ENCODE data around the gene SCRN1.
A peak's percentile ranks its signal among the peaks of the same experiment; 100 is the strongest.

The SCRN1 gene, protein sequence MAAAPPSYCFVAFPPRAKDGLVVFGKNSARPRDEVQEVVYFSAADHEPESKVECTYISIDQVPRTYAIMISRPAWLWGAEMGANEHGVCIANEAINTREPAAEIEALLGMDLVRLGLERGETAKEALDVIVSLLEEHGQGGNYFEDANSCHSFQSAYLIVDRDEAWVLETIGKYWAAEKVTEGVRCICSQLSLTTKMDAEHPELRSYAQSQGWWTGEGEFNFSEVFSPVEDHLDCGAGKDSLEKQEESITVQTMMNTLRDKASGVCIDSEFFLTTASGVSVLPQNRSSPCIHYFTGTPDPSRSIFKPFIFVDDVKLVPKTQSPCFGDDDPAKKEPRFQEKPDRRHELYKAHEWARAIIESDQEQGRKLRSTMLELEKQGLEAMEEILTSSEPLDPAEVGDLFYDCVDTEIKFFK

DNA sequence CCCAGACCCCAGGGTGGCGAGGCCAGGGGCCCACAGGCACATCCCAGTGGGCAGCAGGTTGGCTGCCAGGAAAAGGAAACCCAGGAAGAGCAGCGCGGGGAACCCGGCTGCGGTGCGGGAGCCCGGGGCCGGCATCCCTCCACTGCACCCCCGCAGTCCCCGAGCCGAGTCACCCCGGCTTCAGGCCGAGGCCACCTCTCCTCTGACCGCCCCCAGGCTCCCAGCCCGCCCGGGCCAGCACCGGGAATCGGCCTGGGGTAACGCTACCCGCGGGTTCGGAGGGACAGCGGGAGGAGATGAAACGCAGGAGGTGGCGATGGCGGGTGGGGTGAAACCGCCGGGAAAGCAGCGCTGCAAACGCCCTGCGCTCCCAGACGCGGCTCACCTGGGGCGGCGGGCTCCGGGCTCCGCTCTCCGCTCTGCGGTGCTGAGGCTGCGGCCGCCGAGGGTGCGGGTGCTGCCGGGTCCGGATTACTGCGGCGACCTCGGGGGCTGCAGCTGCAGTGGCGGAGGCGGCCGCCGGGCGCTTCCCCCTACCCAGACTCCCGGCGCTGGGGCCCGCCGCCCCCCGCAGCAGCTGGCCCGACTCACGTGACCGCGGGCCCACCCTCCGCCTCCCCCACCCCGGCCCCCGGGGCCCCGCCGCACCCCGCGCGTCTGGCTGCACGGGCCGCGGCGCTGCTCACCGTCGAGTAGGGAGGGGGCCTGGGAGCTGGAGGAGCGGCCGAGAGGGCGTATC lies at the start of gene SCRN1:
TSS of gene SCRN1 (minus strand) at position 545 of the 739 bp plus-strand sequence. CDS start 20,734 bp downstream, outside the sequence.
- DNase-seq (ENCODE audit: low read depth) = peak; percentile 1

DNA sequence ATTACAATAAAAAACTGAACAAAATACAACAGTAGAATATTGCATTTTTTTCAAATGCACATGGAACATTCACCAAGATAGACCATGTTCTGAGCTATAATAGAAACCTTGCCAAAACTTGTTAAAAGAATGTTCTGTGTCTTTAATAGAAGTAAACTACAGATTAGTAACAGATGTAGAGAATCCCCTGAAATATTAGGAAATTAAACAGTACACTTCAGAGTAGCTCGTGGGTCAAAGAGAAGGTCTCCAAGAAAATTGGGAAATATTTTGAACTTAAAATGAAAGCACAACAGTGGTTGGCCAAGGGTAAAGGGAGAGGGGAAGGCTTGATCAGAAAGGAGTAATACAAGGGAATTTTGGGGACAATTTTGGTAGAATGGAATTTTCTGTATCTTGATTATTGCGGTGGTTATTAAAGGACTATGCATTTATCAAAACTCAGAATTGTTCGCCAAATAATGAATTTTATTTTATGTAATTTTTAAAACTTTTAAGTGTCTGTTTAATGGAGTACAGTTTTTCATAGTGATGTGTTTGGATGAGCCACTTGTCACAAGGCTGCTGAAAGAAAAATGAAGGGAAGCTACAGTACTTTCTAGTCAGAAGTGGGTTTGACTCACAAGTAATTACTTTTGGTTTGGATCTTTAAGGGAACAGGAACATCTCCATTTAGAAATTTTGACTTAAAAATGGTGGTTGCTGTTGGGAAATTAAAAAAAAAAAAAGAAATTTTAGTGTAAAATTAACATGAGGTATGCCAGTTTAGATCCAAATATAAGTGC lies 48.8 kb upstream of the SCRN1 start:
- no peak for DNase-seq (ENCODE audit: low read depth)

DNA sequence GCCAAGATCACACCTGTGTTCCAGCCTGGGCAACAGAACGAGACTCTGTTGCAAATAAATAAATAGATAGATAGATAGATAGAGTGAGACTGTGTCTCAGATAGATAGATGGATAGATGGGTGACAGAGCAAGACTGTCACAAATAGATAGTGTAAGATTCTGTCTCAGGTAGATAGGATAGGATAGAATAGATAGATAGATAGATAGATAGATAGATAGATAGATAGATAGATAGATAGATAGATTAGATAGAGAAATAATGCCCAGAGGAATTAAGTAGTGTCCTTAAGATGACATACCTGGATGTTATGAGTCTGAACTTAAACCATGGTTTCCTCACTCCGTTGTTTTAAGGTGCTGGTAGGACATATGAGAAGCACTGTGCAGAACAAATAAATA lies 46.6 kb upstream of the SCRN1 start:
- DNase-seq (ENCODE audit: low read depth) = no peak

DNA sequence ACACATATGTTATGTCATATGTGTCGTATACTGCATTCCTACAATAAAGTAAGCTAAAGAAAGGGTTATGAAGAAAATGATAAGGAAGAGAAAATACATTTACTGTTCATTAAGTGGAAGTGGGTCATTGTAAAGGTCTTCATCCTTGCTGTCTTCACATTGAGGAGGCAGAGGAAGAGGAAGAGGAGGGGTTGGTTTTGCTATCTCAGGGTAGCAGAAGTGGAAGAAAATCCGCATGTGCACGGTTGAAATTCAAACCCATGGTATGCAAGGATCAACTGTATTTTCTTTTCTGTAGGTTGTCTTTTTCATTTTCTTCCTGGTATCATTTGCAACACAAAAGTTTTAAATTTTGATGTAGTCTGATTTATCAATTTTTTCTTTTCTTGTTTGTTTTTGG lies 44.9 kb upstream of the SCRN1 start:
- no peak for DNase-seq (ENCODE audit: low read depth)

DNA sequence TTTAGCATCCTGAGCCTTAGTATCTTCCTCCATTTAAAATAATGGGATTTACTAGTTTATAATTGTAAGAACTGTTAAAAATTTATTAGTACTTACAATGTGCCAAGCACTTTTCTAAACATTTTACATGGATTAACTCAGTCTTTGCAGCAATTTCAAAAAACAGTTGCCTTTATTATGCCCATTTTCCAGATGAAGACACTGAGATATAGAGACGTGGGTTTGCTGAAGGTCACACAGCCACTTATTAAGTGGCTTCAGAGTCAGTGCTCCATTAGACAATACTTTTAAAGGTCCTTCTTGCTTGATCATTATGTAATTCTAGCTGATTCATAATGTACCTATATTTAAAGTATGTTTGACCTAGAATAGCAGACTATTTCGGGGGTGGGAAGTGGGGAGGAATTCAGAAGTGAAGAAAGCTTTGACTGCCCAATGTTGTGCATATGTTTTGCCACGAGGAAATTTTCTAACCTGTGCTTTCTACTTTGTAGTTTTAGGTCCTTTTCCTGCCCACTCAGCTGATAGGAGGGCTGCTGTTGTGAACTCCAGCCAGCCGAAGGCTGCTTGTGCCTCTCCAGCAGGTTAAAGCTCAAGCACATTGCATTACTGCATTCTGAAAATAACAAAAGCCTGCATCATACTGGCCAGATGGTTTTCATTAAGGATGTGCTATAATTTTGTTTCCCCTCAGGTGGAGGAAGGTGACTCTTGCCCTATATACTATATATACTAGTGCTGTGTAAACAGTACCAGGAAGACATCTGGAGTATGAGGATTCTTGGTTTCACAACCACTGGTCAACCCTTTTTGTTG lies 42.9 kb upstream of the SCRN1 start:
- DNase-seq (ENCODE audit: low read depth) = no peak

DNA sequence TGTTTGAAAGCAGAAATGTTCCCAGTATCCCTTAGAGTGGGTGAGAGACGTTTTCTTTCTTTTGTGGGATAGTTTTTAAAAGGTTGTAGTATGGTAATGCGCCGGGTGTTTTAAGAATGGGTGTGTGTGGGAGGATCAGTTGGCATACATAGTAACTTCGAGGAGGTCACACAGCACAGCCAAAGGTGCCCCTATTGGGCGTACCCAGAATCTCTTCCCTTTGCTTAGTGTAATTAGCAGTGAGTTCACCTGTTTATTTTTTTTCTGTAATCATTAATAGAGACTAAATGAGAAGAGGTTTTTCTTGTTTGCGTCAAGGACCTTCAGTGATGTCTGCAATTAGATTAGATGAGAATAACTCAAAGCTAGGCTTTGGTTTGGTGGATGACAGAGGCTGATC lies 40.1 kb upstream of the SCRN1 start:
- DNase-seq (ENCODE audit: low read depth) = no peak

DNA sequence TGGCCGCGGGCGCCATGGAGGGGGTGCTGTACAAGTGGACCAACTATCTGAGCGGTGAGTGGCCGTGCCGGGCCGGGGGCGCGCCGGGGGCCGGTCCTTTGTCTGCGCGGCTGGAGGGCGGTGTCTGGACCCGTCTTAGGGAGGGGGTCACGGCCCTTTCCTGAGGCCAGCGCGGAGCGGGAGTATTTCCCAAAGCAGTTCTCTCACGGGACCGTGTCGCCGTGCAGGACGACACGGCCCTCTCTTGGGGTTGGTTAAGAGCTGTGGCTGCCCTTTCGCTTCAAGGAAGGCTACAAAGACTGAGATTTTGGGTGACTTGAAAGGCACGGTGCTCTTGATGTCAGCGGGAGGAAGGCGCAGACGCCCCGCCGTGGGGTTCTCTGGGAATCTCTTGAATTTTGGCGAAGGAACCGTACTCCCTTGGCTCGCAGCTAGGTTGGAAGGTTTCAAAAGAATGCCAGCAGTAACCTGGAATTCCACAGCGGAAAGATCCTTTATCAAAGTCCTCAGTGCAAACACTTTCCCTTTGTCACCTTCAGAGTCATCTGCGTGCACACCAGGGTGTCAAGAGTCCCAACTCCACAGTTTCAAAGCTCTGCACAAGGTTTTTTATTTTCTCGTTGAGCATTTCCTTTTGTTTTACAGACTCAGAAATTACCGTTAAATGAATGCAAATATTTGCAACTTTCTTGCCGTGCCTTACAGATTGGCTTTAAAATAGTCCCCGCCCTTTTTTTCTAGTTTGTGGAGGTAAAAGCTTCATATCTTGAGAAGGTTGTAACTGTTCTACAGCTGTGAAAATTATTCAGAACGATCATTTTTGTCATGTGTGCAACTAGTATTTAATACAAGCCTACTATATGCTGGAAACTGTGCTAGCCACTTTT lies 39.4 kb upstream of the SCRN1 start:
- DNase-seq (ENCODE audit: low read depth) = no peak

DNA sequence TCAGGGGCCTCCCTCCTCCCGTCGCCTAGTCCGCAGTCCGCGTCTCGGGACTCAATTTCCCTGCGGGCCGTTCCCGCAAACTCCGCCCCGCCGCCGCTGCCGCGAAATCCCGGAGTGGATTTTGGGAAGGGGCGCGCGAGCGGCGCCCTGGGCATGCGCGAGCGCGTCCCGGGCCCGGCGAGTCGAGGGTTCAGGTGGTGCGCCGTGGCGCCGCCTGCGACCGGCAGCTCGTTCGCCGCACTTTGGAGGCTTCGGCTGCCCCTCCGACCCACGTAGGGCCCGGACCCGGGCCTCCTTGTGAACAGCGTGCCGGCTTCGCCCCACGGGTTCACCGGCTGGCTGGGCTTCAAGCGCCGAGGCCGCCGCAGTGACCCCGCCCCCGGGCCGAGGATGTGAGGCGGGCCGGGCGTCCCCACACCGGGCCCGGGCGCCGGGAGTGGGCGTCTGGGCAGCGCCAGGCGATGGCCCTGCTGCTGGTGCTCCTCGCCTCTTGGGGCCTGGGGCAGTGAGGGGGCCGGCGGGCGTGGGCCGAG lies 38.7 kb upstream of the SCRN1 start, which contains the start of gene PLEKHA8:
TSS of gene PLEKHA8 (plus strand) at position 197 of the 533 bp plus-strand sequence. CDS start 351 bp downstream, outside the sequence.
- DNase-seq (ENCODE audit: low read depth) = peak; percentile 77

DNA sequence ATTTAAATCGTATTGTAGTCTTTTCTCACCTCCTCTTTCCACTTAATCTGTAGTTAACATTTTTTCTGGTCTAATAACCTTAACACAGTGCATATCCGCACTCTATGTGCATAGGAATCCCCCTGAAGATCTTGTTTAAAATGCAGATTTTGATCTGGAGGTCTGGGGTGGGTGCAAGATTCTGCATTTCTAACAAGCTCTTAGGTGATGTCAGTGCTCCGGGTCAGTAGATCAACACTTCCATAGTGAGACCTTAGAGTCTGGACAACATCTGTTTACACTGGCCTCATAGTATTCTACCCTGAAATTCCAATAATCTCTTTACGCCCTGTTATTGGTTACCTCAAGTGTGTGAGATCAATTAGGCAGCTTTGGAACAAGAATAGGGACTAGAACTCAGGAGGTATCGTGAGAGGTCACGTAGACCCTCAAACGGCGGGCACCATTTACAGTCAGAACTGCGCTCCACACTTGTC lies 38.2 kb upstream of the SCRN1 start:
- DNase-seq (ENCODE audit: low read depth) = no peak

DNA sequence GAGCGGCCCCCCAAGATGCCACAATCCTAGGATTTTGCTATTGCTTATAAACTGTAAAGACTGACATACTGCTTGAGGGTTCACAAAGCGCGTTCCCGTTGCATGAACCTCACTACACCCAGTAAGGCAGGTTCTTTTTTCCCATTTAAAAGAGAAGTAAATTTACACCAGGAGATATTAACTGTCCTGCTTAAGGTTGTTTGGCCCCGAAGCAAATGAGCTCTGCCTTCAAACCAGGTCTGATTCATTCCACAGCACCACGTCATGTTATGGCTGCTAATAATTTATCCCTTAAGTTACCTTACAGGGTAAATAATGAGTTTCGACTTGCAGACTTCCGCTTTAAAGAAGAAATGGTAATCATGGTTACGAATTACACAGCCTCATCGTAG lies 37.5 kb upstream of the SCRN1 start:
- peak; percentile 3 for DNase-seq (ENCODE audit: low read depth)

DNA sequence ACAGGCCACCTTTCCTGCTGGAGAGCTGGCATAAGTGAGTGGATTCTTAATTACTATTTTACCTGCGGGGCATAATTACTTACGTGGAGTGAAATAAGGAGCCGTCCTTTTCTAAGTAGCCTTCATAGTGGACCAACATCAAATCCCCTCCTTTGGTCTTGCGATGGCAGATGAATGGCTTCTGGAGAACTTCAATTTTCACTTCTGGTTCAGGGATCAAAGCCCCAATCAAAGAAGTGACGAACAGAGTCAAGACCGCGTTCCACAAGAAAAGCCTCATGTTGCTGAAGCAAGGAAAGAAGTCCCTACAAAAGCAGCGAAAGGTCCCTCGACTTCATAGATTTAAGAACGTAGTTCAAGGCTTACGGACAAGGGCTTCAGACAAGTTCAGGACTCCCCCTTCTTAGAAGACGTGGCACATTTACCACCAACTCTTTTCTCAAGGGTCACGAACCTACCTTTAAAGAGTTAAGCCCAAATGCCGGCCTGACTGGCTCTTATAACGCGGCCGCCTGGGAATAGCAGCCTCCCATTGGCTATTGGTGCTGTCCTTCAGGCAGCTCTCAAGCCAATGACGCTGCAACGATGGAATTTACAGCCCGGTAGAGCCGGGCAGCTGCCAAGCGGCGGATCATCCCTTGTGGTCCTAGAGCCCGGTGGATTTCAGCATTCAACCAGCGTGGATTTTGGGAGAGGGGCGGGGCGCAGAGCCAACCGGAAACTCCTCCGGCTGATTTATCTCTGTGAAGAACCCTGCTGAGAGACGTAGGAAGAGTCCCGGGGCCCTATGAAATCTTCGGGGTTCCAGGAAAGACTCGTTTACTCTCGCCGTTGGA lies 36.8 kb upstream of the SCRN1 start, which contains the start of gene FKBP14:
TSS of gene FKBP14 (minus strand) at position 474 of the 836 bp plus-strand sequence. CDS start at position 280, 194 bp downstream.
- peak; percentile 82 for DNase-seq (ENCODE audit: low read depth)

DNA sequence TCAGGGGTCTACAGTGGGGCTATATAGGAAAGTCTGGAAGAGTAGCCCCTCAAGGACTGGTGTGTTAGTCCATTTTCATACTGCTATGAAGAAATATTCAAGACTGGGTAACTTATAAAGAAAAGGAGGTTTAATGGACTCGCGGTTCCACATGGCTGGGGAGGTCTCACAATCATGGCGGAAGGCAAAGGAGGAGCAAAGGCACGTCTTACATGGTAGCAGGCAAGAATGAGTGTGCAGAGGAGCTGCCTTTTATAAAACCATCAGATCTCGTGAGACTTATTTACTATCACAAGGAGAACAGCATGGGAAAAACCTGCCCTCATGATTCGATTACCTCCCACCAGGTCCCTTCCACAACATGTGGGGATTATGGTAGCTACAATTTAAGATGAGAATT lies 33.9 kb upstream of the SCRN1 start:
- no peak for DNase-seq (ENCODE audit: low read depth)

DNA sequence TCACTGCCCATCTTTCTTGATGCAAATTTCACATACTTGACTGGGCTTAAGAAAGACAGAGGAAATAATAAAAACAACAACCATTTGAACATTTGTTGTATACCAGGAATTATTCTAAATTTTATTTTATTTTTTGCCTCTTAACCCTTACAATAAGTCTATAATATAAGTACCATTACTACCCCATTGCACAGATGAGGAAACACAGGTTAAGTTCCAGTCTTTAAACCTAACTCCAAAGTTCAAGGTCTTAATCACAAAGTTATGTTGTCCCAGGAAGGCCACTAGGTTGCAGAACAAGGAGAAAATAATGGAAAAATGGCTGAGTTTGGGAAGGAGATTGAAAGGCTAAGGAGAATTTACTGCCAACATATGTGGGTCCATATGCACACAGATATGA lies 33.4 kb upstream of the SCRN1 start:
- no peak for DNase-seq (ENCODE audit: low read depth)

DNA sequence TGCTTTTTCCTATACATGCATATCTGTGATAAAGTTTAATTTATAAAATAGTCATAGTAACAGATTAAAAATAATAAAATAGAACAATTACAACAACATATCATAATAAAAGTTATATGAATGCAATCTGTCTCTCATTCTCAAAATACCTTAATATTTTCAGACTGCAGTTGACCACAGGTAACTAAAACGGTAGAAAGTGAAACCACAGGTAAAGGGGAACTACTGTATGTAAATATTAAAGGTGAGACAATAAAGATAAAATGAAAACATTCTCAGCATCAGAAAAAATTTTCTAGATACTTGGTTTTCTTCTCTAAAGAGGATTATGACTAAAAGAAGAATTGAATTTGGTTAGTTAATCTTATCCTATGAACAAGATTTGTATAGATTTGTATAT lies 30.9 kb upstream of the SCRN1 start:
- DNase-seq (ENCODE audit: low read depth) = no peak

DNA sequence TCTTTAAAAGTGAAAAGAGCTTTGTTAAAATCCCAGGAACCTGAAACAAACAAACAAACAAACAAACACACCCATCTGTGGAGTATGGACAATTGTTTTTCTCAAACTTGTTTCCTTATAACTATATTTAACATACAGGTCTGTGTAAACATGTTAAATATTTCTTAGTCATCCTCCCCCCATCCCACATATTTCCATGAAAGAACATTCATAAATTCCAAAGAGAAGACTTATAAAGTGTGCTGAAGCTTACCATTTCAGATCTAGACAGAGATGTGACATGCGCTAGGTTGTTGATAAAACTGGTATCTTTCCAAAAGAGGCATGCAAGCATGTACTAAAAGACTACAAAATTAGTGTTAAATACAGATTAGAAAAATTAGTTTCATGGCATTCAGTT lies 30.4 kb upstream of the SCRN1 start:
- DNase-seq (ENCODE audit: low read depth) = no peak

DNA sequence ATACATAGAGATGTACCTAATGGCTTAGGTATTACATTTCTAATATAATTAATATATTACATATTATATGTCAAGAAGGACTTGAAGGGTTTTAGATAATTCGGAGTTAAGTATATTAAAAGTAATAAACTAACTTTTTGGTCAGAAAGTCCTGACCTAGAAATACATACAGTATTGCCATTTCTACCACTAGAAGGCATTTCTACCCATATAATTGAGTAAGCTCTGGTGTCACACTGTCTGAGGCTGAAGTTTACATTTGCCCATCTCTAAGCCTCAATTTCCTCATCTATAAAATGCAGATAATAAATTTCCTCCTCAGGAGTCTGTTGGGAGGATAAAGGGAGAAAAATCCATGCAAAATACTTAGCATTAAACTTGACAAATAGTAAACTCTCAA lies 29.8 kb upstream of the SCRN1 start:
- no peak for DNase-seq (ENCODE audit: low read depth)

DNA sequence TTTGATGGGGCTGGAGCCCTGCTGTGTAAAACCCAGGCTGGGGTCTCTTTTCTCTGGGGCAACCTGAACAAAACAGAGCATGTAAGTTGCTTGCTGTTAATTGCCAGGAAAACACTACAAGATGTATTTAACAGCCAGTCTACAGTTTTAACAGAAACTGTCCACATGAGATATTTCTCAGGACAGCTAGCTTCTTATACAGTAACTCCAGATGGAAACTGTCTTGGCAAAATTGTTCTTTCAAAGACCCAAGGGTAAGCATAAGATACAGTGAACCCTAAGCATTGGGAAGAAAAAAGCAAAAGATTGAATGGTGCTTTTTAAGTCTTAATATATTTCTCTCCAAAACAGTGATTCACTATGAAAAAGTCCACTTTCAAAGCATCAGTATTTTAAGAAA lies 28.9 kb upstream of the SCRN1 start:
- DNase-seq (ENCODE audit: low read depth) = no peak

DNA sequence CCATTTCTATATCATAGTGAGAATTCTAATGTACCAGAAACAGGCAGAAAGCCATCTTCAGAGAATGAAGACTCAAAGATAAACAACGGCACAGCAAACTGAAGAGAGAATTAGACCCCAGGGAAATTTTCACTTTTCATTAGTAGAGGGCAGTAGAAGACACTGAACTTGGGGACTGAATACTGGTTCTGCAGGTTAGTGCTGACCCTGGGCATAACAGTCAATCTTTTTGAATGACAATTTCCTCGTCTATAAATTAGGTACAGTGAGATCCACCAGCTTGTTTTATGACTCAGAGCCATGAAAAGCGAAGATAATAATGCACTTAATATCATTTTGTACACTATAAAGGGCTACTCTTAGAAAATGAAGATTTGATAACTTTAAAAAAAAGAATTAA lies 23.2 kb upstream of the SCRN1 start:
- no peak for DNase-seq (ENCODE audit: low read depth)

DNA sequence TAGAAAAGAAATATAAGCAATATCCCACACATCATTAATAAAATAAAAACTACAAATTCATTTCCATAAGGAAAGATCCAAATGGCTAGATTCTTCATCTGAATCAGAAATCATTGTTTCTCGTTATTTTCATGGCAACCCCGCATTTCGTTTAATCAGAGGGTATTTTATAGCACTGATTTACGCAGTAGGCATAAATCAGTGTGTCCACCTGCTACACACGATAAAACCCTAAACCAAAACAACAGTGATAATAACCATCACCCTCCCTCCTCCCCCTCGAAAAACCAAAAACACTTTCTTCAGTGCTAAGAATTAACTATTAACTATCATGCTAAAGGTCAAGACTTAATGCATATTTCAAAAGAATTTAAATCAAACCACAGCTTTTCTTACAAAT lies 20.4 kb upstream of the SCRN1 start:
- DNase-seq (ENCODE audit: low read depth) = no peak
